Mucosa of gallbladder (tissue), 1 donor: ENCODE data around the gene VEGFD. TPM values are rescaled to one million over a fixed set of nuclear protein-coding genes. Genes with fewer than 3 reads are reported as not detected.
A peak's percentile ranks its signal among the peaks of the same experiment; 100 is the strongest.

Source experiments
- DNase-seq: peaks from one replicate; pipeline ENCODE4 v3.0.0-alpha.2; 2020; ENCODE audit warnings: low spot score
- total RNA-seq: library from RNA; stranded (reverse); gene quantifications from one replicate; pipeline ENCODE4 v1.2.1, GENCODE V29; 2021
- donor health status: DM: no; HTN: no; CAD: no.

The VEGFD gene, protein sequence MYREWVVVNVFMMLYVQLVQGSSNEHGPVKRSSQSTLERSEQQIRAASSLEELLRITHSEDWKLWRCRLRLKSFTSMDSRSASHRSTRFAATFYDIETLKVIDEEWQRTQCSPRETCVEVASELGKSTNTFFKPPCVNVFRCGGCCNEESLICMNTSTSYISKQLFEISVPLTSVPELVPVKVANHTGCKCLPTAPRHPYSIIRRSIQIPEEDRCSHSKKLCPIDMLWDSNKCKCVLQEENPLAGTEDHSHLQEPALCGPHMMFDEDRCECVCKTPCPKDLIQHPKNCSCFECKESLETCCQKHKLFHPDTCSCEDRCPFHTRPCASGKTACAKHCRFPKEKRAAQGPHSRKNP
- total RNA-seq, result 3.2 TPM

DNA sequence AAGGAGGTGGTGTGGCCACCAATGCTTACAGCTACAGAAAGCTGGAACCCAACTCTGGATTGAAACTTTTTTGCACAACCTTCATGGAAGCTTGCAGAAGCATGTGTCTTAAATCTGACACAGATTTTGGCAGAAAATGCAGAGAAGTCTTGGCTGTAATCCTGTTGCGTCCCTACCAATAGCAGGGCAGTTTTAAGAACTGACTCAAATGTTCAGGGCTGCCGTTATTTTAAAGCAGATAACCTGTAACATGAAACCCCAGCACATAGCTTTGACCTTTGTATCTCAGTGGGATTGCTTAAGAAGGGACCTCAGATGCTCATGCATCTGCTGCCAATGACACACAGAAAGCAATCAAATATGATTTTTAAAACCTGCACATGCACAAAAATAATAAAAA, at the start of gene VEGFD:
TSS of gene VEGFD (minus strand) at position 110 of the 400 bp plus-strand sequence. CDS start 467 bp downstream, outside the sequence.
- no peak for DNase-seq

DNA sequence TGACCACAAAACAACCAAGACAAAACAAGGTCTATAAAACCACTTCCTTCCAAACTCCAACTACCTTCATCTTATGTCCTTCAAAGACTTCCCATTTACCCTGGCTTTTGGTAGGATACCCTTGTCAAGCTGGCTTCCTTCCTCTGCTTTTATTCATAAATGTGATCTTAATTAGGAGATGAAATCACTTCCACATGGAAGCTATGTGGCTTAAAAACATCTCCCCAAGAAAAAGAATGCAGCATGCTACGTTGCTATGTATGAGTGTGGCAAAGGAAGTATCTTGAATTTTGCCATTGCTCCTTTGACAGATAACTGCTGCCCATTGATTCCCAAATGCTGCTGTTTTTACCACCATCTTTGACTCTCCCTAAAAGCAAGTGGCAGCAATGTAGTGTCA, 46.4 kb upstream of the VEGFD start:
- no peak for DNase-seq

DNA sequence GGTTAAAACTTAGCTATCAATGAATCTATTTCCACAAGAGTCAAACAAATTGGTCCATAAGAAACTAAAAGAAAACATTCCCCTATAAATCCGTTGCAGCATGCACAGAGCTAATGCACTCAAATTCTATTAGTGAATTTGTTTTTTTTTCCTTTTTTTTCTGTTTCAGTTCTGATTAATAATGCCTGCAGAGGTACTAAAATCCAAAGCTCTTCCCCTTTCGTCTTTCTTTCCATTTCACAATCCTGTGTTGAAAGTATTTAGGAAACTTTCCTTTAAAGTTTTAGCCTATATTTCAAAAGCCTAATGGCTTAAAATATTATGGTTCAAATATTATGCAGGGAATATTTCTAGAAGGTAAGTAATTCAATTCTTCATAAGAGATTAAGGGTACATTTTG, 45.9 kb upstream of the VEGFD start:
- DNase-seq, result no peak

DNA sequence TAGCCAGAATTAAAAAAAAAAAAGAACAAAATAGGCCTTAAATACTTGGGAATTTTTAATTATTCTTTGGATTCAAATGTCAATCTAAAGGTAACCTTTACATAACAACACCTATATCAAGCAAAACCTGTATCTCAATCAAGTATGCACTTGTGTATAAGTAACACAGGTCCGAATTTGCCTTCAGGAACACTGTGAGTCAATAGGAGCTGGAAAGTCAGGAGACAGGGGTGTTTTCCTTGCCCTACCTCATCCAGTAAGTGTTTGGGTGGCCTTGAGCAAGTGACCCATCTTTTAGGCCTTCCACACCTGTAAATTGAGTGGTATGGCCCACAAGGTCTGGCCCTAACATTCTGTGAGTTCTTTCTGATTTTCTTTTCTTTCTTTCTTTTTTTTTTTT, 40.8 kb upstream of the VEGFD start:
- no peak for DNase-seq

DNA sequence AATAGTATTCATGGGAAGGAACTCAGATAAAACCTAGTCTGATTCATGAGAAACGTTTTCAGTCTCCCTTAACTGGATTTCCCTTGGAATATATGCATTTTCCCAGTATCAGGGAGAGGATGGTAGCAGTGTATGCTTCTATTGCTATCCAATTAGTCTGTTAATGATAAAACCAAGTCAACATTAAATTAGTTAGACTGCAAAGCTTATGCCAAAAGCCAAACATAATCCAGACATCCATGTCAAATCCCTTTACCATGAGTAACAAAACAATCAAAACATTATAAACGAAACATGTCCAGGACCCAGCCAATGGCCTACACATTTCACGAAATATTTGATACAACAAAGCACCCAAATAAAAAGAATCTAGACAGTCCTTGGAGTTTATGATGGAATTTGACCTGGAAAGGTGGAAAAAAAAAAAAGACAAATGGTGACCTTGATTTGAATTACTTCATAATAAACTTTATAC, 34.5 kb upstream of the VEGFD start:
- DNase-seq, result no peak

DNA sequence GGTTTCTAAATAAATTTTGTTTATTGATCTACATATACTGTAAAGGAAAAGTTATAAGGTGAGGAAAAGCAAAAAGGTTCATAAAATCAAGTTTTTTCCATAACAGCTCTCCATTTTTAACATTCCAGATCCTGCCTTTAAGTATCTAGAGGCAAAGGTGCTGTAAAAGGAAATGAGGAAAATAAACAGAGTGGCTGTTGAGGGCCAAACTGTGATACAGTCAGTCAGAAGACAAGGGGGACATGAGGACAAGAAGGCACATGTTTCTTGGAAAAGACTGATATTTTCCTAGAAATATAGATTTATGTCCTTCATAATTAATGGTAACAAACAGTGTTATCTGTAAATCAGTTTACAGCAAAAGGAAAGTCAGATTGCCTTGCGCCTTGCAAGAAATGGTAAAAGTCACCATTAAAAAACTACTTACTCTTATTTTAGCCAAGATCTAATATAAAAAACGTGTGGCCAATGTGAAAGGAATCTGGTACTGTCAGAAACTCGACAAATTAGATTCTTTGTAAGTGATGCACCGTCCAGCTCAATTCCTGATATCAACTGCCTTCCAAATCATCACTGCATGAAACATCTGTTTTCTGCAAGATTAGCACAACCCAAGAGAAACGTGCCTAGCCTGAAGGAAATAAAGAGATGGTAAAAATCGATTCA, 34.0 kb upstream of the VEGFD start:
- no peak for DNase-seq

DNA sequence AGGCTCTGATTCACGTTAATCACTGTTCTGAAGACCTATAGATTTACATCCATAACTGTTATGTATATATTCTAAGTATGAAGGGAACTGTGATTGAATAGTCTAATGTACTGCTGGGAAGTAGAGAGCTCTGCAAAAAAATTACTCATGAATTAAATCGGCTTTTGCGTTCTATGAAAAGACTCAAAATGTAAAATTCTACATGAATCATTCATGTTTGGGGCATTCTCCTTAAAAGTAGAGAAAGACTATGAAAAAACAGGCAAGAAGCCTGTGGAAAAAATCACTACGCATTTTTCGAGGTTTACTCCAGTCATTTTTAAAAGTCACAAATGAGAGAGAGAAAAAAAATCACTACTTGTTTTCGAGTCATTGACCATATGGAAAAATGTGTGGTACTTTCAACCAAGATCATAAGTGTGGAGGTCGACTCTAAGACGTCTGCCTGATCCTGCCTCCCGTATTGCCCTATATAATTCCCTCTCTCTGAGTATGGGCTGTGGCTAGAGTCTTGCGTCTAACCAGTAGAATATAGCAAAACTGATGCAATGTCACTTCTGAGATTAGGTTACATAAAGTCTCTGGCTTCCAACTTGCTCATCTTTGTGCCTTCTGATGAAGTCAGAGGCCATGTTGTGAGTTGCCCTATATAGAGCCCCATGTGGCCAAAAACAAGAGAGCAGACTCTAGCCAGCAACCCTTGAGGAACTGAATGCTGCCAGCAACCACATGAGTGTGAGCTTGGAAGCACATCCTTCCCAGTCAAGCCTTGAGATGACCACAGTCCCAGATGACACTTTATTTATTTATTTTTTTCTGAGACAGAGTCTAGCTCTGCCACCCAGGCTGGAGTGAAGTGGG, 32.1 kb upstream of the VEGFD start:
- no peak for DNase-seq

DNA sequence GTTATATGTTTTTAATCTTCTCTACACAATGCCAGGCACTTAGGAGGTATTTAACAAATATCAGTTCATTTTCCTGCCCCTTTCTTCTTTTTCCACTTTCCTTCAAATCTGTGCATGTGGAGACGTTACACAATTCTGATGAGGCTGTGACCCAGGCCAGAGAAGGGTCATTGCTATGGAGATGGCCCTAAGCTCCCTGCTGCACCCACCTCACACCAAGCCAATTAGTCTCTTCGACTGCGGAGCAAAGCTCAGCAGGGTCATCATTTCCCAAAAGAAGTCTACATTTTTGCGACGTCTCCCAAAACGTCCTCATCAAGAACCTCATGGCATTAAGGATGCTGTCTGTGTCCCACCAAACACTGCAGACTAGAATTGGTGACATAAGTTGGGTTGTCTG, 28.9 kb upstream of the VEGFD start:
- DNase-seq, result no peak

DNA sequence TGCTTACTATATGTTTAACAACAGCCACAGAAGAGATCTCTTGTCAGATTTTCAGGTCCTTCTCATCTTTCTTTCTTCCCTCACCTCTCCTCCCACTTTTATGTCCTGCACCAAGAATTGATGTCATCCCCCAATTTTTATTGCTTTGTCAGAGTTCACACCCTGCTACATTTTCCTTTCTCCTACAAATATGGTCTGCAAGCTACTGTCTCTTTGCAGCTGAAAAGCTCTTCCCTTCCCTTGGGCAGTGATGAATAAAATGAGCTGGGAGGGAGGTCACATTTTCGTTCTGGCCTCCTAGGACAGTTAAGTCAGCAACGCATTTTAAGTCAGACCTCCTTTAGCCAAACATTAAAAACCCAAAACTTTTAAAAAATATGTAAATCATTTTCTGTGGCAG, 26.7 kb upstream of the VEGFD start:
- no peak for DNase-seq

DNA sequence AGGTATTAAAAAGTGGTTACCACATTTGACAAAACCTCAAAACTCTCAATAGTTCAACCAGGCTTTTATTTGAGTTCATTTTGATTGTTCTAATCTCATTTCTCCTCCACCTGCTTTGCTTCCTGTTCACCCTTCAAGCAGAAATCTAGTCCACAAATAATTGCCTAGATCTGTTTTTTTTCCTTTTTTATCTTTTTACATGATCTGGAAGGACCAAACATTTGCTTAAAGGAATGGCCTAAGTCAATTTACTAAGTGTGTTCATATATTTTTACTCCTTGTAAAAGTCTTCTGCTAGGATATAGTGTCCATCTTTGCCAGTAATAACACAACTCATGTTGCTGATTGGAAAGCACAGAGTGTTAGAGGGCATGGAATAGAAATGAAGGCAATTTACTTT, 26.2 kb upstream of the VEGFD start:
- DNase-seq, result no peak

DNA sequence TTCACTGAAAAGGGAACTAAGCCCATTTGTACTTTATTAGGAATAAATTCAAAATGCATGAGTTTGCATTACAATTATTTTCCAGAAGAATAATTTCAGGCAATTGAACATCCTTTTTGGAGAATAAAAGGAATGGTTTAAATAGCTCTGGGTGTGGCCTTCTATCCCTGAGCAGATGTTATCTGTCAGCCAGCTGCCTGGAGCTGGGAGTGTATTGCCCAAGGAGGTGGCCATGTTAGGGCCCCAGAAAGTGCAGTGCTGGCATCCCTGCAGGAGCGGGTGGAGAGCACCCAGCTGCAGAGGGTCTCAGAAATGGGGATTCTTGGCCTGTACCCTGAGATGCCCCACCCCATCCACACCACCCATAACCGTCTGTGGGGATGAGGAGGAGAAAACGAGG, 21.6 kb upstream of the VEGFD start:
- DNase-seq, result no peak

DNA sequence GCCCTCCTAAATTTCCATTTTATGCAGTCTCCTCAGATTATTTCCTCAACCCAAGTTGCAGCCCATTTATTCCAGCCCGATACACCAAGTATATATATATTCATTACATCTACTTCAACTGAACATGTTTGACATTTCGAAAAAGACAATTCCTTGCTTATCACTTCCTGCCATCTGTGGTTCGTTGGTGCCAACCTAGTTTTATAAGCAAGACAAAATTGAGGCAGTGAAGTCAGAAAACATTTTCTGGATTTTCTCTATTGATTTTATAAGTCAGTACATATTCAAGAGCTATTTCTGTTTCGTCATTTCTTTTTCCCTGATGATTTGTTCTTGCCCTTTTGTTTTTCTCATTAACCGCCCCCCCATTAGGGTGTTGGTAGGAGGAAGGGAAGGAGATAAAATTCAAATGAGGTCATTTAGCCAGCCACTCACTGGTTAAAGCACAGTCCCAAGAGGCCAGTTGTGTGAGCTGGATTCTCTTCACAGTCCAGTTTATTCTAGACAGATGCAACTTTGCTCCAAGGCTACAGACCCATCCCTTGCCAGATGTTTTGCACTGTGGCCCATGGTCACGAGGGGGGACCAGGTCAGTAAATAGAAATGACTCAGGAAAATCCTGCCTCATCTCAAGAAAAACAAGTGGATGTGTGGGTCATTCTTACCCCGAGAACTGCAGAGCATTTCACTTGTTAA, 20.3 kb upstream of the VEGFD start:
- DNase-seq, result peak; percentile 21

DNA sequence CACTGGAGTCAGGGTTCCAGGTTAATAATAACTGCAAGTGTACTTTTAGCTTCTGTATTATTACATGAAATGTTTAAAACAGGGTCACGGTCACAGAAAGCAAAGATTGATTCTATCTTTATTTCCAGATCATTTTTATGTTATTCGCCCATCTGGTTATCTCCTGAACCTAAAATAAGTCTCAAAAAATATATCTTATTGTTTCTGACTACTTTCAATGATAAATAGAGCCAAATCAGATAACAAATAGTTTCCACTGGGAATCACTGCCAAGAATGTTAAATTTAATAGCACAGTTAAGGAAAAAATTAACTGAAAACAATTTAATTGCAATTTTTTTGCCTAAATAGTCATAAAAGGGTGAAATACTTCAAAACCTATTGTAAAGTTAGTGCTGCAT, 17.2 kb upstream of the VEGFD start:
- no peak for DNase-seq

DNA sequence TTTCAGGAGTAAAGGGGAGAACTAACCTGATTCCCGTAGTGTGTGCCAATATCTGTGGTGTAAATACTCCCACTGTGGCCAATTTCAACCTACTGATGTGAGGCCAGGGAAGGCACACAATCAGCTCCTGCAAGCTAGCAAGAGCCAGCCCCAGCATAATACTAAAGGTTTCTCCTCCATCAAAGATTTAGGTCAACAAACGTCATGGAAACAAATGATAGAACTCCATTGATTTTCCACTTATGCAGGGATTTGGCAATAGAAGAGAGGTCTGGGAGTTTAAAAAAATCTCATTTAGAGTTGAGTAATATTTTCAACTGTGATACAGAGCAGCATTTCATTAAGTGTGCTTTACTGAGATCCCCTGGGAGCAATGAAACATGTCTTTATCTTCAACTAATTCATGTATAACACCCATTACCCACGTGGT, 15.8 kb upstream of the VEGFD start:
- DNase-seq, result no peak

DNA sequence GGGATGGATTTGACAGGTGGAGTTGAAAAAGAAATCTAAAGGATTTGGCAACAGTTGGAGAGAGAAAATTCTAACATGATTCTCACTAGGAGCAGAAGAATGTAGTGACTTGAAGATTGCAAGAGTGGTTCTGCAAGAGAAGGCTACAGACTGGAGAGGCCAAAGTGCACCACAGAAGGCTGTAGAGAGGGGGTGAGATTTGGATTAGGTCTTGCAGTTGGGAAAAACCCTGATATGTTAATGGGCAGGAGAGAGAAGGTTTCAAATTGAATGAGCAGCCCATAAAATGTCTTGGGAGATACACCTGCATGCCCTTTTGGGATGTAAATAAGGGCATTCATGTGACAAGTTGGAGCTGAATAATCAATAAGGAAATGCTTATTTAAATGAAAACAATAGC, 14.7 kb upstream of the VEGFD start:
- DNase-seq, result no peak

DNA sequence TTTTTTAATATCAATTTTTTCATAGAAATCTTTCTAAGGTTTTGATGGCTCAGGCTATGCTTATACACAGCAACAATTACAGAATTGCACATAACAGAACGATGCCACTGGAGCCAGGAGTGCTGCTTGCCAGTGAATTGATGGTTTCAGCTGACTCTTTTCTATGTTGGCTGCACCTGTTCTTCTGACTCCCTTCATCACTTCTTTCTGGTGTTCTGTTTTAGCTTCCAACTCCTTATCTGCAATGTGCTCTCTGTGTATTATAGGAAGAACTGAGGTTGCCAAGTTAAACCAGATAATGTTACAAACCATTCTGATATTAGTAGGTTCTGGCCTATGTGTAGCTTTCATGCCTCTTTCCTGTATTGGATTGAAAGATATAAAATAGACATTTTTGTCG, 11.6 kb upstream of the VEGFD start:
- DNase-seq, result no peak

DNA sequence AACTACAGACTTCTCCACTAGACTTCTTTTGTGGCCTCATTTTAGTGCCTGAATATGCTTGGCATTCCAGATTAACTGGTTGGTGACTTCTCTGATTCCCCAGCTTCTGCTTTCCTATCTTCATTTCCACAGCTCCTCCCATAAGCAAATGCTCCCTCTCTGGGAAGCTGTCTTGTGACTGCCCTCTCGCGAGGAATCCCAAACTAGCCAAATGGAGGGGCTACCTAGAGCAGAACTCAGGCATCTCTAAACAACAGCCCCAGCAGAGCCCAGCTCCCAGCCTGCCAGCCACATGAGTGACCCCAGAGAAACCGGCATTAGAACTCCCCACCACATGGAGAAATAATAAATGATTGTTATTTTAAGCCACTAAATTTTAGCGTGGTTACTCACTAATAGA, 7.6 kb upstream of the VEGFD start:
- DNase-seq, result no peak

DNA sequence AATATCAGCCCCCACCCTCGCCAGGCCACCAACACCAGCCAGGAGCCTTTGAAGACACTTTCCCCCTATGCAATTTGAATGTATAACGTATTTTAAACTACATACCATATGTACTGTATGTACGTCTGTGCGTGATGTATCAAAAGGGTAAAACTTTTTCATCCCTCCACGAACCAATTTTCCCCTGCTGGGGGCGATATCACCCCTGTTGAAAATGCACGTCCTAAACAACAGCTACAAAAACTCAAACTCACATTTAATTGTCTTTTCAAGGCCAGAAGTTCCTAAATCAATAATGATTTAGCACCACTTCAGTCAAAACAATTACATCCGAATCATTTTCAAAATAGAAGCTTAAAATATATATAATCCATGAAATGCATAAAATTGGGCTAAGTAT, 1.4 kb downstream of the VEGFD start:
- DNase-seq, result no peak

DNA sequence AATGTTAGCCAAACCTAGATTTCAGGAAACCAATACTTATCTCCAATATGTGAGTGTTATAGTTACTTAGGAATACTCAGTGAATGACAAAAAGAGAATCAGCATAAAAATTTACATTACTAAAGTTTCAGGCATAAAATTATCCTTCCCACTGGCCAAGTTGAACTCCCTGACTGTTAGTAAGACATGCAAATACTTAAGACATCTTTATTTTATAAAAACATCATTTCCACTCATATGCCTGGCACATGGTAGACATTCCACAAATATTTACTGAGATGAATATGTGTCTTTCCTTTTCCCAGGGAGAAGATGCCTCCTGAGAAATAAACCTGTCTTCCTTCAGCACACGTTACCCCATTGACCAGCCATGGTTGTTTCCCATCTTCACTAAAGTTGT, 7.3 kb downstream of the VEGFD start:
- no peak for DNase-seq

DNA sequence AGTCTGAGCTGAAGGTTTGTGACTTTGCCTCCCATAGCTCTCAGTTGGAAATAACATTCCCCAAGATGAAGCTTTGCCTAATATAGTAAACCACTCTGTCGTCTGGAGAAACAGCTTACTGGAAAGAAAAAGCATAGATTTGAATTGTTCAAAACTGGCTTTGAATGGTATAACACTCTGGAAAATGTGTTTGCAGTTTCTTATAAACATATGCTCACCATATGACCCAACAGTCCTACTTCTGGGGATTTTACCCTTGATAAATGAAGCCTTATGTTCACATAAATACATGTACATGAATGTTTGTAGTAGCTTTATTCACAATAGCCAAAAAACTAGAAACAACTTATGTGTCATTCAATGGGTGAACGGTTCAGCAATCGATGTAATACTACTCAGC, 10.2 kb downstream of the VEGFD start:
- no peak for DNase-seq

DNA sequence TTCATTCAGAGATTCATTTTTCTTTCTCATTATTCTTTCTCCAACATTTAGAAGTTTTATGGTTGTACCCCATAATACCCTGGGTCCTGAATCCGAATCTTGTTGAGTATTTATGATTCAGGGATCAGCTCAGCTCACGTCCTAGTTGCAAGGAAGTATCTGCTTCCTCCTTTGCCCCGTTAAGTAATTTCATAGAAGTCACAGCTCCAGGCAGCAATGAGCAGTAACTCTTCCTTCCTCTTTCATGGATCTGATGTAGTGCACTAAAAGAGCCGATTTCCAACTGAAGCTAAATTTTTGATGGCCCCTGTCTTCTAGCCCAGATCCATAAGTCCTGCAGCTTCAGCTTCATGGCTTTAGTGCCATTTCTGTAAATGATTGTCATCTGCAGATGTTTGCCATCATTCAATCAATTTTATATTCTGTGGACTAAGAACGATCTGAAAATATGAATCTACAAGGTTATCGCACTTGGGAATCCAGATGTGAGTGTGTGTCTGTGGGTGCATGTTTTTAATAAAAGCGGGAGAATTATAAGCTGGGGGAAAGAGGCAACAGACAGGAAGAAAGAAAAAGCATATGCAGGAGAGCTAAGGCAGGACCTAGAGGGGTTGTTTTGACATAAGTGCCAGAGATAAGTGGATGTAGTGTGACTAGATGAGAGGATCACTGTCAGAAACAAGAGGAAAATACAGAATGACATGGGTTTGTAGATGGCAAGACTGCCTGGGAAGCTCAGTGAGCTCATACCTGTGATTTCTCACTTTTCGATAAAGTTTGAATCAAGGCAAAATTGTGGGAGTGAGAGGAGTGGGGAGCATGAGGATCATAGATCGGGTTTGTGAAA, 17.5 kb downstream of the VEGFD start:
- no peak for DNase-seq
